Peyer's patch (tissue), 4 donors: ENCODE measurements around the gene IARS2. TPM values are rescaled to one million over a fixed set of nuclear protein-coding genes. Genes with fewer than 3 reads are reported as not detected.

Source experiments
- DNase-seq, 3 donors: peaks; one replicate each; pipeline ENCODE4 v3.0.0-alpha.2; 2017 to 2019
- H3K27ac ChIP-seq, 4 donors: fragments of 200-600 bp; sonication (generic); one replicate each; pipeline ENCODE4 v1.5.1; 2016 to 2019
- H3K27me3 ChIP-seq, 2 donors: fragments of 200-600 bp; sonication (generic); one replicate each; pipeline ENCODE4 v1.5.1; 2019
- H3K36me3 ChIP-seq, 3 donors: fragments of 200-600 bp; sonication (generic); one replicate each; pipeline ENCODE4 v1.5.1; 2016 to 2019
- H3K4me1 ChIP-seq, 4 donors: fragments of 200-600 bp; sonication (generic); one replicate each; pipeline ENCODE4 v1.5.1; 2016 to 2019
- H3K4me3 ChIP-seq, 4 donors: fragments of 200-600 bp; sonication (generic); 1 replicate in 3 of 4; 2 replicates in 1 of 4; pipeline ENCODE4 v1.5.1; 2016 to 2019; ENCODE audit warnings: mild to moderate bottlenecking in 1 of 4
- H3K9me3 ChIP-seq, 4 donors: fragments of 200-600 bp; sonication (generic); one replicate each; pipeline ENCODE4 v1.5.1; 2016 to 2019; ENCODE audit warnings: mild to moderate bottlenecking in 1 of 4
- POLR2A ChIP-seq, 2 donors: fragments of 450-650 bp; IDR thresholded peaks; one replicate each; pipeline ENCODE4 v1.5.1; 2017; ENCODE audit warnings: antibody characterized with exemption in 2 of 2, mild to moderate bottlenecking in 2 of 2, moderate library complexity in 2 of 2
- total RNA-seq, 4 donors: library from RNA; depleted of rRNA; stranded (reverse); fragments of >200 nt; gene quantifications; one replicate each; pipeline ENCODE4 v1.1.0, GENCODE V29; 2016
- TF ChIP-seq, protein P1 (sequence below), 6 experiments: fragments of 450-650 bp in 4 of 6; fragments of 200-600 bp in 2 of 6; sonication (generic) in 1 of 6; IDR thresholded peaks; one replicate each; pipeline ENCODE4 v1.5.1; 2017 to 2019; ENCODE audit warnings: antibody characterized with exemption in 6 of 6, mild to moderate bottlenecking in 3 of 6, moderate library complexity in 1 of 6

Gene IARS2
- 10 to 100 TPM; 42.1 to 59.1 (median 52.4) TPM for total RNA-seq

DNA sequence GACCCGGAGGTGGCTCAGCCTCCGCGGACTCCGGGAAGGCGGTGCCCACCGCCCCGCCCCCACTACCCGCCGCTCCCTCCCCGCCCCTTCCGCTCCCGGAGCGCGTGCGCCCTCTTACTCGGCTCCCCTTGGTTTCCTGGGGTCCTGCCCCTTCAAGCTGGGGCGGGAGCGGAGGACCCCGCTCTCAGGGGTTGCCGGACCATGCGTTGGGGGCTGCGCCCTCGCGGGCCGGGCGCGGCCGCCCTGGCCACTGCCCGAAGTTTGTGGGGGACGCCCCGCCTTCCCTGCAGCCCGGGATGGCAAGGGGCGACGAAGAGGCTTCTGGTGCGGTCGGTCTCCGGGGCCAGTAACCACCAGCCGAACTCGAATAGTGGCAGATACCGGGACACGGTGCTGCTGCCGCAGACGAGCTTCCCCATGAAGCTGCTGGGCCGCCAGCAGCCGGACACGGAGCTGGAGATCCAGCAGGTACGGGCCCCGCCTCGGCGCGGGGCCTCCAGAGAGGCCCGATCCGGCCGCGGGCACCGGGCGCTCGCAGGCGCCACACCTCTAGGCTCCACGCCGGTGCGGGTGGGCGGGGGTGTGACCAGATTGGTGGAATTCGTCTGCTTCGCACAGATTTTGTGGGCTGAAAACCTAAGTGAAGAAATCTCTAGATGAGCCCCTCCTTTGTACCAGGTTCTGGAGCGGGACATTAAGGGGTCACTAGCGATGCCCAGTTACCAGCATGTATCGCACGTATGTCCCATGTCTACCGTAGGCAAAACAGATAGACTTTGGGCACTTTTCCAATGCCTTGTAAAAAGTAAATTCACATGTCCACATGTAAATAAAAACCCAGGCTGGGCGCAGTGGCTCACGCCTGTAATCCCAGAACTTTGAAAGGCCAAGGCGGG, at the start of gene IARS2:
TSS of gene IARS2 (plus strand) at position 117 of the 896 bp plus-strand sequence. CDS start at position 202, 85 bp downstream.
- Histone ChIP-seq H3K36me3 (peaks cover 0 to 28% (median 0%) of the 10 kb centered on the region in 3 donors), H3K9me3 (no peaks in the 10 kb centered on the region), H3K27ac (peak within 1 kb of the TSS; percentile 72 to 85 (median 79)), H3K27me3 (no peaks in the 10 kb centered on the region), H3K4me1 (peaks cover 0 to 17% (median 0%) of the 10 kb centered on the region in 4 donors), H3K4me3 (peak within 1 kb of the TSS; percentile 70 to 92 (median 85))
- TF ChIP-seq, protein P1, sequence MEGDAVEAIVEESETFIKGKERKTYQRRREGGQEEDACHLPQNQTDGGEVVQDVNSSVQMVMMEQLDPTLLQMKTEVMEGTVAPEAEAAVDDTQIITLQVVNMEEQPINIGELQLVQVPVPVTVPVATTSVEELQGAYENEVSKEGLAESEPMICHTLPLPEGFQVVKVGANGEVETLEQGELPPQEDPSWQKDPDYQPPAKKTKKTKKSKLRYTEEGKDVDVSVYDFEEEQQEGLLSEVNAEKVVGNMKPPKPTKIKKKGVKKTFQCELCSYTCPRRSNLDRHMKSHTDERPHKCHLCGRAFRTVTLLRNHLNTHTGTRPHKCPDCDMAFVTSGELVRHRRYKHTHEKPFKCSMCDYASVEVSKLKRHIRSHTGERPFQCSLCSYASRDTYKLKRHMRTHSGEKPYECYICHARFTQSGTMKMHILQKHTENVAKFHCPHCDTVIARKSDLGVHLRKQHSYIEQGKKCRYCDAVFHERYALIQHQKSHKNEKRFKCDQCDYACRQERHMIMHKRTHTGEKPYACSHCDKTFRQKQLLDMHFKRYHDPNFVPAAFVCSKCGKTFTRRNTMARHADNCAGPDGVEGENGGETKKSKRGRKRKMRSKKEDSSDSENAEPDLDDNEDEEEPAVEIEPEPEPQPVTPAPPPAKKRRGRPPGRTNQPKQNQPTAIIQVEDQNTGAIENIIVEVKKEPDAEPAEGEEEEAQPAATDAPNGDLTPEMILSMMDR (IDR thresholded peaks at IDR 0.05), result no peak
- peak; percentile 41 to 43 for TF ChIP-seq POLR2A (IDR thresholded peaks at IDR 0.05)
- peak; percentile 84 to 94 (median 93) for DNase-seq

DNA sequence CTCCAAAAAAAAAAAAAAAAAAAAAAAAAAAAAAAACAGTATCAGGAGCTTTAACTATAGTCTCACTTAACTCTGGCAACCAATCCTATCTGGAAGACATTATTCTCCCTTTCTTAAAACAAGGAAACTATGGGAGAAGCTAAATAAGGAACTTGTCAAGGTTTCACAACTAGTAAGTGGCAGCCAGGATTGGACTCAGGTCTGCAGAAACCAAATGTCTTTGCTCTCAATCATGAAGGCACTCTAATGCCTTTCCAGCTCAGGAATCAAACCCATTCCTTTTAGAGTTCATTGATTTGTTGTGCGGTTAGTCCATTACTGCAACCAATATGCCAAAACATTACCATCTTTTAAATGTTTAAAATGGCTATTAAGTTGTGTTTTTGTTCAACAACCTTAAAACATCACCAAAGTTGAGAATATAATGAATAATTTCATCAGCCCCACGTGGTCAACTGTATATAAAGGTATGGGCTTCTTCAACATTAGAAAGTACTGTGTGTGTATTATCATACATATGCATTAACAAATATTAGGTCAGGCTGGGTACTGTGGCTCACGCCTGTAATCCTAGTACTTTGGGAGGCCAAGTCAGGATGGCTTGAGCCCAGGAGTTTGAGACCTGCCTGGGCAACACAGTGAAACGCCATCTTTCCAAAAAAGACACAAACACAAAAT, 49.1 kb upstream of the IARS2 start:
- peaks cover 0 to 2% (median 0%) of the 10 kb centered on the region in 3 donors for H3K36me3 ChIP-seq
- DNase-seq, result no peak
- H3K27me3 ChIP-seq, result no peaks in the 10 kb centered on the region
- H3K9me3 ChIP-seq, result no peaks in the 10 kb centered on the region
- H3K4me3 ChIP-seq, result peak overlapping the region in 2 of 4 donors; percentile 84 to 94
- peak overlapping the region in 2 of 4 donors; percentile 87 to 89 for H3K27ac ChIP-seq
- TF ChIP-seq, protein P1 (IDR thresholded peaks at IDR 0.05), result no peak
- no peak for TF ChIP-seq POLR2A (IDR thresholded peaks at IDR 0.05)
- H3K4me1 ChIP-seq, result peaks cover 0 to 21% (median 1%) of the 10 kb centered on the region in 4 donors

DNA sequence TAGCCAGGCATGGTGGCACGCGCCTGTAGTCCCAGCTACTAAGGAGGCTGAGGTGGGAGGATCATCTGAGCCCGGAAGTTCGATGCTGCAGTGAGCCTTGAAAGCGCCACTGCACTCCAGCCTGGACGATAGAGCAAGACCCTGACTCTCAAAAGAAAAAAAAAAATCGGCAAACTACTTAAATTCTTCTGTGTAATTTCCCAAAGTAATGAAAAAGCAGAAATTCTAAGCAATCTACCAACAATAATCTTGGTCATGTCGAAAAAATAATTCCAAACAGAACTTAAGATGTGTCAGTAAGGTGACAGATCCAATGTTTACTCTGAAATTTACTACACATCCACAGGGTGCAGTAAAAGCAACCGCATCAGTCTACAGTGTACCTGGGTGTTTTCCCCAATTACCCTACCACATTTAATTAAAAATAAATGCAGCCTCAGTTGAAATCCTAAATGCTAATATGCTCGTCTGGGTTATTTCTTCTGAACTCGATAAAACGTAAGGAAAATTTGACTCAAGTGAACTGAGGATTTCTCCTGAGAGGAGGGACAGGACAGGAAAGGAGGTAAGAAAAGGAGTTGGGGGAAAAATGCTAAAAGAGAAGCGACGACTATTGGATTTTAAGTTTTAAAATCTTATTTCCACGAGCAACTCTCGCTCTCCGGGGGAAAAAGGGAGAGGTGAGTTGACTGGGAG, 48.4 kb upstream of the IARS2 start:
- Histone ChIP-seq H3K4me1 (peaks cover 0 to 21% (median 1%) of the 10 kb centered on the region in 4 donors), H3K36me3 (no peaks in the 10 kb centered on the region), H3K27ac (peak overlapping the region; percentile 78 to 90 (median 88)), H3K27me3 (no peaks in the 10 kb centered on the region), H3K4me3 (peak overlapping the region; percentile 63 to 94 (median 81)), H3K9me3 (no peaks in the 10 kb centered on the region)
- no peak for DNase-seq
- no peak for TF ChIP-seq POLR2A (IDR thresholded peaks at IDR 0.05)
- TF ChIP-seq, protein P1 (IDR thresholded peaks at IDR 0.05), result no peak

DNA sequence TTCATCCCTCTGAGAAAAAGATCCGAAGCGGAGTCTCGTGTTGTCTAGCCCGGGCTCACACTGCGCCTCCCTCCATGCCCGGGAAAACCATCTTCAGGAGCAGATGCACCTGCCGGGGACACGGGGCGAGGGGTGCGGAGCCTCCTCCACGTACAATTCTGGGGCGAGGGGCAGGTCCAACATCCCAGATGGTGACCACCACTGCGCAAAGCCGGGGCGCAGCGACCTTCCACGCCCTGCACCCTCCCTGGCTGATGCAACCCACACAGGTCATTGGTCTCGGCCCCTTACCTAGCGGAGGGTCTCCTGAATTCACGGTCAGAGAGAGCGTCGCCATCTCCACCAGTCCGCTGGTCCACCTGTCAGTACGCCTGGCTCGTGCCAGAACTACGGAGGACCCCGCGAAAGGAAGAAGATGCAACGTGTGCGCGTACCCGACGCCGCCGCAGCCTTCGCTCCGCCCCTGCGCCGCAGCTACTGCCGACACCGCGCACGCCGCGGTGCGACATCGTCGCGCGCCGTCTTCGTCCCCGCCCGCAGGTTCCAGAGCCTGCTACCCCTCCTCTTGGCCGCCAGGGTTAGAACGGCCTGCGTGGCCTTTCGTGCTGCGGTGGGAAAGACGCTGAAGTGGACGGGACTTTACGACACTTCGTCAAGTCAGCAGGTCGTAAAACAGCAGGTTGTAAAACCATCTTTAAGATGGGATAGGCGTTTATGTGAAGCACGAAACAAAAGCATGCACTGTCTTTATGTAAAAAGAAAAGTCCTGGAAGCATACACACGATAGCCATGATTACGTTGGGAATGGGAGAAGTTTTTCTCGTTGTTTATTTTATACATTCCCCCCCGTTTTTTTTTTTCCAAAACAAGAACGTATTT, 47.6 kb upstream of the IARS2 start, which contains the start of gene EPRS1:
TSS of gene EPRS1 (minus strand) at position 454 of the 879 bp plus-strand sequence. CDS start at position 337, 117 bp downstream.
- Histone ChIP-seq H3K4me1 (peaks cover 0 to 21% (median 1%) of the 10 kb centered on the region in 4 donors), H3K27me3 (no peaks in the 10 kb centered on the region), H3K9me3 (no peaks in the 10 kb centered on the region), H3K27ac (peak within 1 kb of the TSS; percentile 78 to 90 (median 88)), H3K36me3 (no peaks in the 10 kb centered on the region), H3K4me3 (peak within 1 kb of the TSS; percentile 63 to 94 (median 81))
- TF ChIP-seq, protein P1 (IDR thresholded peaks at IDR 0.05), result peak; percentile 73 to 96 (median 90)
- peak; percentile 54 to 77 for TF ChIP-seq POLR2A (IDR thresholded peaks at IDR 0.05)
- peak; percentile 91 to 97 (median 95) for DNase-seq
